HG03432 (cell line): Measurements from ENCODE around the gene FARS2.

Experiments
- ATAC-seq: cut with Tn5 transposase; IDR thresholded peaks from one replicate; pipeline ENCODE4 v1.9.1; 2021; ENCODE audit warnings: mild to moderate bottlenecking, moderate library complexity; ENCODE audit not compliant: unreplicated experiment

The FARS2 gene

GRCh38 chr6:5459346-5459745 is 198.0 kb downstream of the FARS2 start:
- ATAC-seq: no peak

- no peak for ATAC-seq
Observed at GRCh38 chr6:5461365-5461764, 200.1 kb downstream of the FARS2 start.

GRCh38 chr6:5462856-5463255 is 201.5 kb downstream of the FARS2 start:
- no peak for ATAC-seq

- ATAC-seq: no peak
Observed at GRCh38 chr6:5463690-5464089, 202.4 kb downstream of the FARS2 start.

- no peak for ATAC-seq
Observed at GRCh38 chr6:5464099-5464885, 203.0 kb downstream of the FARS2 start.

- ATAC-seq: no peak
Observed at GRCh38 chr6:5466281-5467136, 205.2 kb downstream of the FARS2 start.

GRCh38 chr6:5468586-5468985 is 207.3 kb downstream of the FARS2 start:
- no peak for ATAC-seq

- ATAC-seq: no peak
Observed at GRCh38 chr6:5469101-5469846, 208.0 kb downstream of the FARS2 start.

GRCh38 chr6:5471044-5471443 is 209.7 kb downstream of the FARS2 start:
- ATAC-seq: peak; percentile 77

GRCh38 chr6:5471637-5472398 is 210.5 kb downstream of the FARS2 start:
- no peak for ATAC-seq

GRCh38 chr6:5472571-5472970 is 211.3 kb downstream of the FARS2 start:
- ATAC-seq: no peak

- no peak for ATAC-seq
Observed at GRCh38 chr6:5475779-5476178, 214.5 kb downstream of the FARS2 start.

- ATAC-seq: no peak
Observed at GRCh38 chr6:5478380-5478779, 217.1 kb downstream of the FARS2 start.

GRCh38 chr6:5481033-5481432 is 219.7 kb downstream of the FARS2 start:
- no peak for ATAC-seq

- ATAC-seq: no peak
Observed at GRCh38 chr6:5481750-5482149, 220.4 kb downstream of the FARS2 start.

GRCh38 chr6:5482619-5483018 is 221.3 kb downstream of the FARS2 start:
- ATAC-seq: no peak

GRCh38 chr6:5484692-5485091 is 223.4 kb downstream of the FARS2 start:
- ATAC-seq: no peak

GRCh38 chr6:5486214-5486613 is 224.9 kb downstream of the FARS2 start:
- ATAC-seq: peak; percentile 96

GRCh38 chr6:5490501-5491069 is 229.3 kb downstream of the FARS2 start:
- no peak for ATAC-seq

- no peak for ATAC-seq
Observed at GRCh38 chr6:5492356-5492755, 231.0 kb downstream of the FARS2 start.
